Medulla oblongata (tissue), 1 donor: ENCODE results near the gene DENR.
"Not testable (repeated sequence)": the region's sequence is repeated elsewhere in the genome, so short reads cannot be mapped to it uniquely, and the experiment has no call there.

Experiments used
- DNase-seq: peaks from one replicate; pipeline ENCODE4 v3.0.0-alpha.2; 2015; ENCODE audit errors: extremely low spot score

DENR gene

DNA sequence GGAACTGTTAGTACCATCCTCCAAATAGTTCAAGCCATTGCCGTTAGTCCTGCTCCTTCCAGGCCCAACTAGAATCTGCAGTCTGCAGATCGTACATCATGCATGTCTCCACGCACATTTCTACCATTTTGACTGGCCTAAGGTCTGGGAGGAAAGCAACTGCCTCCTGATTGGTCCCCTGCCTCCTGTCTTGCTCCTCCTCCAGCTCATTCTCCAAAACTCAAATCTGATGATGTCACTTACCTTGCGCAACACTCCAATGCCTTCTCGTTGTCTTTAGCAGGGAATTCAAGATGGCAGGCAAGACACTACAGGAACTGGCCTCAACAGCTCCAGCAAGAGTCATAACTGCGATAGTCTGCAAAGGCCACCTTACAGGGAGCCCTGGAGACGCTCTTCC lies 12.3 kb upstream of the DENR start:
- DNase-seq, result no peak

DNA sequence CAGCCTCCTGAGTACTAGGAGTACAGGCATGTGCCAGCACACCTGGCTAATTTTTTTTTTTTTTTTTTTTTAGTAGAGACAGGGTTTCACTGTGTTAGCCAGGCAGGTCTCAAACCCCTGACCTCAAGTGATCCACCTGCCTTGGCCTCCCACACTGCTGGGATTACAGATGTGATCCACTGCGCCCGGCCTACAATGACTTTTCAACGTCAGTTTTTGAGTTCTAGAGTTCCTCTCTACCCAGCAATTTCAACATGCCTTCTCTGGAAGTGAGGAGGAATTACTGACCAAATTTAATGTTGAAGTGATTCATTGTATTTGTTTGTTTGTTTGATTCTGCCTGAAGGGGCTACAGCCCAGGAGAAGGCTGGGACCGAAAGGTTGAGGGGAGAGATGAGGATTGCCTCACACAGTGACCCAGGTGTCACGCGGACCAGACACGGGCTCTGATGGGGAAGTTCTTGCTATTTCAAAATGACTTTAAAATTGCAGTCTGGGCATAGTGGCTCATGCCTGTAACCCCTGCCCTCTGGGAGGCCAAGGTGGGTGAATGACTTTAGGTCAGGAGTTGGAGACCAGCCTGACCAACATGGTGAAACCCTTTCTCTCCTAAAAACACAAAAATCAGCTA lies 8.6 kb upstream of the DENR start:
- peak; percentile 57 for DNase-seq

DNA sequence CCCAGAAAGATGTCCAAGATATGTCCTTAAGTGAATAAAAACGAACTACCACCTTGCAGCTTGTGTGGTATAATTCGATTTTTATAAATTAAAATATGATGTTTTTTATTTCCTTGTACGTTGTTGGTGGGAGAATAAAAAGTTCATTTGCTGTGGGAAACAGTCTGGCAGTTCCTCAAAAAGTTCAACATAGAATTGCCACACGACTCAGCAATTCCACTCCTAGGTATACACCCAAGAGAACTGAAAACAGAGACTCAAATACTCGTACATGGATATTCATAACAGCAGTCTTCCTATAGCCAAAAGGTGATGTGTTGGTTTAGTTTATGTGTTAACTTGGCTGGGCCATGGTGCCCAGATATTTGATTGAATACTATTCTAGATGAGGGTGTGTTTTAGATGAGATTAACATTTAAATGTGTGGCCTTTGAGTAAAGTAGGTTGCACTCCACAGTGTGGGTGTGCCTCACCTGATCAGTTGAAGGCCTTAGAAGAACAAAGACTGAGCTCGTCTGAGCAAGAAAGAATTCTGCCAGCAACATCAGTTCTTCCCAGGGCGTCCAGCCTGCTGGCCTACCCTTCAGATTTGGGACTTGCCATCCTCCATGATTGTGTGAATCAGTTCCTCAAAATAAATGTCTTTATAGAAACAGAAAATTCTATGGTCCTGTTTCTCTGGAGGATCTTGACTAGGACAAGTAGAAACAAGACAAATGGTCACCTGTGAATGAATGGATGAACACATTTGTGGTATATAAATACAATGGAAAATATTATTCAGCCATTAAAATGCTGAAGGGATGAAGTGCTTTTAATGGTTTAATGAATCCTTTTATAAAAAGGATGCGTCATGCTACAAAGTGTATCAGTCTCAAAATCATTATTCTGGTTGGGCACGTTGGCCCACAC lies 5.1 kb upstream of the DENR start:
- no peak for DNase-seq

DNA sequence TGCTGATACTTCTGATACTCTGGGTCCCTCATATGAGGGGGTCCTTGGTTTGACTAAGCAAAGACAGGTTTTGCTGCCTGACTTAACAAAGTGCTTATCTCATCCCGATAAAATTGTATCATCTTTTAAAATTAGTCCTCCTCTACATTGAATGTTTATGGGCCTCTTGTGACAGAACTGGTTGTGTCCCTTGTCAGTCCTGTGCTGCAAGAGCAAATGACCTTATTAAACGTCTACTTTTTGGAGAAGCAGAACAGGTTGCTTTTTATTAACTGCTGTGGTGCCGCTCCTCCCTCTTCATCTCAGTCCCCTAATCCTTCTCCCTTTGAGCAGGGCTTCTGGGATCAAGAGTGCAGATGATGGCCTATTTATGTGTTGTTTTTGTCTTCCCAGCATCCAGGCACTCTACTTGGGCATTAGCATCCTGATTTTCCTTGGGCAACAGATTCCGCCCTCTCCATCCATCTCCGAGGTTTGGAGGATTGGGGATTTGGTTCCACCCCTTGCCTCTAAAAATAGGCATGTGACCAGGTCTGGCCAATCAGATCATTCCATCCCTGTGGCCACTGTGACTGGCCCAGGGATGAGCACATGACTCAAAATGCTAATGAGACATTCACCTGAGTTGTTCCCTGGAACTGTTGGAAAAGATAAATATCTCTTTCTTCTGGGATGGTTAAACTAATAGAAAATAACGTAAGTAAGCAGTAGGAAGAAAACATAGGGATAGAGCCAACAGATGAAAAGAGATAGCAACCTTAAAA lies 2.9 kb upstream of the DENR start:
- DNase-seq, result no peak

GRCh38 chr12:122750781-122751515 lies 1.7 kb upstream of the DENR start:
- DNase-seq, result not testable (repeated sequence)

- DNase-seq, result no peak
Observed at GRCh38 chr12:122753319-122753650, 661 bp downstream of the DENR start.

- DNase-seq, result no peak
Observed at GRCh38 chr12:122754790-122755189, 2.2 kb downstream of the DENR start.

- DNase-seq, result no peak
Observed at GRCh38 chr12:122757568-122757967, 4.9 kb downstream of the DENR start.

- DNase-seq, result no peak
Observed at GRCh38 chr12:122785503-122785902, 32.9 kb downstream of the DENR start.

GRCh38 chr12:122788387-122788786 lies 35.8 kb downstream of the DENR start:
- DNase-seq, result no peak

- DNase-seq, result no peak
Observed at GRCh38 chr12:122789637-122790036, 37.0 kb downstream of the DENR start.

DNA sequence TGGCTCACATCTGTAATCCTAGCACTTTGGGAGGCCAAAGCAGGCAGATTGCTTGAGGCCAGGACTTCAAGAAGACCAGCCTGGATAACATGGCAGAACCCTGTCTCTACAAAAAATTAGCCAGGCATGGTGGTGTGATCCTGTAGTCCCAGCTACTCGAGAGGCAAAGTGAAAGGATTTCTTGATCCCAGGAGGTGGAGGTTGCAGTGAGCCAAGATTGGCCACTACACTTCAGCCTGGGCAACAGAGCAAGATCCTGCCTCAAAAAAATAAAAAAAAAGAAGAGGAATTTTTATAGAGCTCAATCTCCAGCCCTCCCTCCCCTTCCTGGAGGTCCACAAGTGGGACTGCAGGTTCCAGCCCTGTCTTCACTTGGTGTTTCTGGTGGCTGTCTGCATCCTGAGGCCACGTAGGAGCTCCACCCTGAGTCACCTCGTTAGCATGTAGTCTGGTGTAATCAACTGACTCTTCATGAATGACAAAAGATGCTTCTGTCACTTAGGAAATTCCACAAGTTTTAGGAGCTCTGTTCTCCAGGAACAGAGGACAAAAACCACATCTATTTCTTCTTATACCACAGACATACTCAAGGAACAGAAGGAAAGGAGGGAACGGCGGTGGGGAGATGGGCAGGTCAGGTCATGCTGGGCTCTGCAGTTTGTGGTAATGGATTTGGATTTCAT lies 37.9 kb downstream of the DENR start:
- DNase-seq, result no peak

DNA sequence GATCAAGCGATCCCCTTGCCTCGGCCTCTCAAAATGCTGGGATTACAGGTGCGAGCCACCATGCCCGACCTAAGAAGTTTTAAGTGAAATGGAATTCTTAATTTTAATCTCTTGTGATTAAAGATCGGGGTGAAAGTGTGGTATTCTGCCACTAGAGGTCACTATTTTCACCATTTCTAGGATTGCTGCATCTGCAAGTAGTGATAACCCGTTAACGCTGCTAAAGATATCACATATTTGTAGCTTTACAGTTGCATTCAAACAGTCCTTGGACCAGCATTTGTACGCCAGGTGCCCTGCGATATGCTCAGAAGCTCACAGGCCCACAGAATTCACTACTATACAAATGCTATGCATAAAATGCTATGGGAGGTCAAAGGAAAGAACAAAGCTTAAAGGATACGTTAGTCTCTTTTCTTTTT lies 41.1 kb downstream of the DENR start:
- peak; percentile 70 for DNase-seq

- DNase-seq, result no peak
Observed at GRCh38 chr12:122795807-122796206, 43.2 kb downstream of the DENR start.

- no peak for DNase-seq
Observed at GRCh38 chr12:122799641-122800243, 47.1 kb downstream of the DENR start.

DNA sequence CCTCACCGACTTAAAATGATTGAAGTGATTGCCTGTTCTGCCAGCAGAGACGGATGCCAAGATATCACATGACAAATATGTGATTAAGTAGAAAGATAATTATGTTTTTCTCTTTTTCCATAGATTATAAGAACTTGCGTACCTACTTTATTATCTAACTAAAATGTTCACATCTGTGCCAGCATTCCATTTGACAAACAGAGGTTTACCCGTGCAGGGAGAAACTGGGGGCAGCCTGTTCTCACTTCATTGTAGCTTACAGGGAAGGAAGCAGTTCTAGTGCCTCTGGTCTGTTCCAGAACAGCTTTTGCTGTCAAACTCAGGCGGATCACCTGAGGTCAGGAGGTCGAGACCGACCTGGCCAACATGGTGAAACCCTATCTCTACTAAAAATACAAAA lies 51.3 kb downstream of the DENR start:
- no peak for DNase-seq

GRCh38 chr12:122804957-122805356 lies 52.3 kb downstream of the DENR start:
- DNase-seq, result not testable (repeated sequence)

GRCh38 chr12:122807651-122808050 lies 55.0 kb downstream of the DENR start:
- no peak for DNase-seq

GRCh38 chr12:122811777-122812176 lies 59.2 kb downstream of the DENR start:
- DNase-seq, result no peak

DNA sequence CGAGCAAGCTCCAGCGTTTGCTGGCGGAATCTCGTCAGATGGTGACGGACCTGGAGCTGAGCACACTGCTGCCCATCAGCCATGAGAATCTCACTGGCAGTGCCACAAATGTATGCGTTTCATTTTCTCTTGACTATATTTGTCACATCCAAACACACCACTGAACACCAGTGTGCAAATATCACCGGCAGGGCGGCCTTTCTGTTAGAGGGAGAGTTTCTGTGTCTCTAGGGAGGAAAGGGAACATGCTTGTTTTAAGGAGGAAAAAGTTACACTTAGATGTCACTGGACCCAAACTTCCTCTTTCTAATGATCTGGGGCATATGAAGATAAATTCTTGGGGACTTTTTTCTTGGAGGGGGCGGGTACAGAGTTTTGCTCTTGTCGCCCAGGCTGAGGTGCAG lies 60.7 kb downstream of the DENR start:
- no peak for DNase-seq
